H1 (cell line): ENCODE results near the gene BORCS6. TPM values are rescaled to one million over a fixed set of nuclear protein-coding genes. Genes with fewer than 3 reads are reported as not detected.

ENCODE experiments used
- BRCA1 ChIP-seq: IDR thresholded peaks from 2 replicates; pipeline ENCODE4 v1.6.1; 2012; ENCODE audit warnings: low read depth, low read length, improper control_type of control experiment
- CBX5 ChIP-seq: fragments of 300-800, 300-1000 bp; sonication (generic); IDR thresholded peaks from 2 replicates; pipeline ENCODE4 v1.7.1; 2016; ENCODE audit warnings: antibody characterized with exemption, low read length, low read depth
- CEBPB ChIP-seq: IDR thresholded peaks from 2 replicates; pipeline ENCODE4 v1.6.1; 2012; ENCODE audit warnings: low read depth, low read length
- JUND ChIP-seq: IDR thresholded peaks from 2 replicates; pipeline ENCODE4 v1.6.1; 2011; ENCODE audit warnings: mild to moderate bottlenecking, improper control_type of control experiment, low read length
- RAD21 ChIP-seq, 2 experiments: IDR thresholded peaks in 1 of 2; conservative IDR thresholded peaks in 1 of 2; 2 replicates each; pipeline ENCODE4 v1.6.1; 2011; ENCODE audit warnings: low read depth in 2 of 2, low read length in 2 of 2, improper control_type of control experiment in 1 of 2, inconsistent platforms in 1 of 2, mild to moderate bottlenecking in 1 of 2, moderate library complexity in 1 of 2
- RFX5 ChIP-seq: IDR thresholded peaks from 2 replicates; pipeline ENCODE4 v1.6.1; 2011; ENCODE audit warnings: low read depth, low read length, improper control_type of control experiment, borderline replicate concordance
- TAF7 ChIP-seq: optimal IDR thresholded peaks from 2 replicates; pipeline ENCODE3; 2011; ENCODE audit warnings: low read depth, mild to moderate bottlenecking, inconsistent platforms, low read length, moderate library complexity, borderline replicate concordance
- TCF12 ChIP-seq: IDR thresholded peaks from 2 replicates; pipeline ENCODE4 v1.6.1; 2011; ENCODE audit warnings: low read depth, mild to moderate bottlenecking, low read length
- polyA plus RNA-seq, 7 experiments: library from polyadenylated mRNA; depleted of rRNA in 3 of 7; stranded (reverse) in 5 of 7; unstranded in 2 of 7; fragments of >200 nt in 5 of 7; fragments of 200-250 nt in 2 of 7; gene quantifications; 1 replicate in 5 of 7; 2 replicates in 1 of 7; 4 replicates in 1 of 7; pipeline versions ENCODE4 v1.2.1 to v1.2.3, GENCODE V29; 2011 to 2013; ENCODE audit warnings: missing spikeins in 2 of 7, mixed read lengths in 2 of 7
- total RNA-seq: library from RNA; stranded (reverse); fragmentation: NEBNext Ultra II Directional; extraction: Animal tissue kit (Norgen Biotek cat#: 25700); gene quantifications from 2 replicates; pipeline ENCODE4 v1.2.1, GENCODE V29; 2021
- TF ChIP-seq, protein P1 (sequence below), 3 experiments: IDR thresholded peaks; 1 replicate in 2 of 3; 2 replicates in 1 of 3; pipeline versions ENCODE4 v1.5.1 to v1.6.1; 2011; ENCODE audit warnings: low read length in 3 of 3, mild to moderate bottlenecking in 3 of 3, inconsistent platforms in 2 of 3, low read depth in 1 of 3, moderate library complexity in 1 of 3; ENCODE audit not compliant: insufficient read depth in 1 of 3; ENCODE audit errors: control extremely low read depth in 1 of 3
- TF ChIP-seq, protein P2 (sequence below): IDR thresholded peaks from 2 replicates; pipeline ENCODE4 v1.6.1; 2012; ENCODE audit warnings: low read length, inconsistent platforms
- TF ChIP-seq, protein P3 (sequence below): IDR thresholded peaks from 2 replicates; pipeline ENCODE4 v1.6.1; 2011; ENCODE audit warnings: low read length, improper control_type of control experiment
- TF ChIP-seq, protein P4 (sequence below): IDR thresholded peaks from 2 replicates; pipeline ENCODE4 v1.6.1; 2011; ENCODE audit warnings: low read depth, mild to moderate bottlenecking, low read length; ENCODE audit not compliant: insufficient read depth

Gene BORCS6
- total and polyA plus RNA-seq, 2 of the 8 experiments (the other 6 are each of a cell fraction or from before 2014, with no cell fraction given) = 3.3 to 3.6 TPM

DNA sequence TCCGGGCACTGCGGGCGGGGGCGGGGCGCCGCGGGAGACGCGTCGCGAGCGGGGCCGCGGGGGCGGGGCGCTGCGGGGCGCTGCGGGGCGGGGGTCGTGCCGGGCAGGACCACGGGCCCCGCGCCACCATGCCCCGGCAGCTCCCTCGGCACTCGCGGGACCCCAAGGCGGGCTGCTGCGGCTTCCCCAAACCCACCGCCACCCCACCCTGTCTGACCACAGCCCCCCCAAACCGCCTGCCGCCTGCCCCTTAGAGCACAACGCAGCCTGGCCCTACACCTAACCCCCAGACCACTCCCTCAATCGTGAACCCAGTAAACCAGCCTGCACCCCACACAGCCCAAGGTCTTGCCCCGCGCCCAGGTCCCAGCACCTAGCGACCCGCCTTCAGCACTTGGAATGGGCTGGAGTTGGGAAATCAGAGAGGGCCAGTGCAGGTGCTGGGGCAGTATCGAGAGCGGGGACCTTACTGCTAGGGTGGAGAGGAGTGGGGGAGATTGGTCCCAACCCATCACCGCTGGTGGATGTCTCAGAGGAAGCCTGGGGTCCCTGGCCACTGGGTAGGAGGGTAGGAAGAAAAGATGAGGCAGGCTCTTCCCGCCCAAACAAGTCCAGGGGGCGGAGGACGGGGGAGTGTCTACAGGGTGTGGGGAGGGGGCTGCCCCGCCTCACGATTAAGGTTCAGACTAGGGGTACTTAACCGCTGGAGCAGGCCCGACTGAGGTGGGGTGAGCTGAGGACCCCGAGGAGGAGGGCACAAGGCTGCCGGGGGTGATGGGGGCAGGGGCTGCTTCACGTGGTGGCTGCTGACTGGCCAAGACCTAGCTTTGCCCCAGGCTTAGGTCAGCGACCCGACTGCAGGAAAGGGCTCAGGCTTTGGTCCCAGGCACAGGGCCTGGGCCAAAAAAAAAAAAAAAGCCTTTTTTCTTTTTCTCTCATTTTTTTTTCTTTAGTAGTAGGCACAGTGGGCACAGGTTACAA lies 26.7 kb downstream of the BORCS6 start (continued):
- TF ChIP-seq, protein P1, sequence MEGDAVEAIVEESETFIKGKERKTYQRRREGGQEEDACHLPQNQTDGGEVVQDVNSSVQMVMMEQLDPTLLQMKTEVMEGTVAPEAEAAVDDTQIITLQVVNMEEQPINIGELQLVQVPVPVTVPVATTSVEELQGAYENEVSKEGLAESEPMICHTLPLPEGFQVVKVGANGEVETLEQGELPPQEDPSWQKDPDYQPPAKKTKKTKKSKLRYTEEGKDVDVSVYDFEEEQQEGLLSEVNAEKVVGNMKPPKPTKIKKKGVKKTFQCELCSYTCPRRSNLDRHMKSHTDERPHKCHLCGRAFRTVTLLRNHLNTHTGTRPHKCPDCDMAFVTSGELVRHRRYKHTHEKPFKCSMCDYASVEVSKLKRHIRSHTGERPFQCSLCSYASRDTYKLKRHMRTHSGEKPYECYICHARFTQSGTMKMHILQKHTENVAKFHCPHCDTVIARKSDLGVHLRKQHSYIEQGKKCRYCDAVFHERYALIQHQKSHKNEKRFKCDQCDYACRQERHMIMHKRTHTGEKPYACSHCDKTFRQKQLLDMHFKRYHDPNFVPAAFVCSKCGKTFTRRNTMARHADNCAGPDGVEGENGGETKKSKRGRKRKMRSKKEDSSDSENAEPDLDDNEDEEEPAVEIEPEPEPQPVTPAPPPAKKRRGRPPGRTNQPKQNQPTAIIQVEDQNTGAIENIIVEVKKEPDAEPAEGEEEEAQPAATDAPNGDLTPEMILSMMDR (IDR thresholded peaks at IDR 0.05; ENCODE audit: control extremely low read depth in 1 of 3, insufficient read depth in 1 of 3, low read depth in 1 of 3, low read length in 3 of 3) = no peak
- TF ChIP-seq RAD21 (IDR thresholded peaks at IDR 0.05 in 1 of 2, conservative IDR thresholded peaks at IDR 0.05 in 1 of 2; ENCODE audit: low read depth in 2 of 2, low read length in 2 of 2) (no peak), BRCA1 (no peak), TCF12 (no peak), RFX5 (no peak), CBX5 (no peak), JUND (no peak), TAF7 (peak; percentile 68), CEBPB (0 out of 2 replicates have a peak, but pooled peaks have one; percentile 2)
- TF ChIP-seq, protein P2, sequence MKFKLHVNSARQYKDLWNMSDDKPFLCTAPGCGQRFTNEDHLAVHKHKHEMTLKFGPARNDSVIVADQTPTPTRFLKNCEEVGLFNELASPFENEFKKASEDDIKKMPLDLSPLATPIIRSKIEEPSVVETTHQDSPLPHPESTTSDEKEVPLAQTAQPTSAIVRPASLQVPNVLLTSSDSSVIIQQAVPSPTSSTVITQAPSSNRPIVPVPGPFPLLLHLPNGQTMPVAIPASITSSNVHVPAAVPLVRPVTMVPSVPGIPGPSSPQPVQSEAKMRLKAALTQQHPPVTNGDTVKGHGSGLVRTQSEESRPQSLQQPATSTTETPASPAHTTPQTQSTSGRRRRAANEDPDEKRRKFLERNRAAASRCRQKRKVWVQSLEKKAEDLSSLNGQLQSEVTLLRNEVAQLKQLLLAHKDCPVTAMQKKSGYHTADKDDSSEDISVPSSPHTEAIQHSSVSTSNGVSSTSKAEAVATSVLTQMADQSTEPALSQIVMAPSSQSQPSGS = no peak; the same call in 1 of the 2 replicates
- TF ChIP-seq, protein P3, sequence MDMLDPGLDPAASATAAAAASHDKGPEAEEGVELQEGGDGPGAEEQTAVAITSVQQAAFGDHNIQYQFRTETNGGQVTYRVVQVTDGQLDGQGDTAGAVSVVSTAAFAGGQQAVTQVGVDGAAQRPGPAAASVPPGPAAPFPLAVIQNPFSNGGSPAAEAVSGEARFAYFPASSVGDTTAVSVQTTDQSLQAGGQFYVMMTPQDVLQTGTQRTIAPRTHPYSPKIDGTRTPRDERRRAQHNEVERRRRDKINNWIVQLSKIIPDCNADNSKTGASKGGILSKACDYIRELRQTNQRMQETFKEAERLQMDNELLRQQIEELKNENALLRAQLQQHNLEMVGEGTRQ = no peak; the same call in 1 of the 2 replicates
- TF ChIP-seq, protein P4, sequence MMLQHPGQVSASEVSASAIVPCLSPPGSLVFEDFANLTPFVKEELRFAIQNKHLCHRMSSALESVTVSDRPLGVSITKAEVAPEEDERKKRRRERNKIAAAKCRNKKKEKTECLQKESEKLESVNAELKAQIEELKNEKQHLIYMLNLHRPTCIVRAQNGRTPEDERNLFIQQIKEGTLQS = no peak
